ENCODE data around the gene CSTPP1.

GRCh38 chr11:46907606-46908005, 29.0 kb upstream of the CSTPP1 start:
- TF ChIP-seq CTCF (IDR thresholded peaks at IDR 0.05), result no peak
- no peak for TF ChIP-seq POLR2A (IDR thresholded peaks at IDR 0.05)
